Astrocyte (in vitro differentiated cells and primary cell): ENCODE results near the gene EPC2. TPM values are rescaled to one million over a fixed set of nuclear protein-coding genes. Genes with fewer than 3 reads are reported as not detected.

Experiments used
- DNase-seq: peaks from one replicate; pipeline ENCODE4 v3.0.0-alpha.2; 2010; ENCODE audit warnings: low read depth
- FAIRE-seq: peaks from 2 replicates; lab custom pipeline; 2011; peaks lifted over from hg19 to GRCh38; lab: Jason Lieb, UNC
- H2AFZ ChIP-seq: 2 replicates; pipeline ENCODE4 v1.6.0; 2012; ENCODE audit warnings: low read depth, low read length, inconsistent platforms
- H3K27ac ChIP-seq: 2 replicates; pipeline ENCODE4 v1.5.1; 2011; ENCODE audit warnings: low read depth, low read length, inconsistent platforms
- H3K27me3 ChIP-seq: 2 replicates; pipeline ENCODE4 v1.6.0; 2011; ENCODE audit warnings: low read length, inconsistent platforms; ENCODE audit not compliant: insufficient read depth
- H3K36me3 ChIP-seq: 2 replicates; pipeline ENCODE4 v1.5.1; 2011; ENCODE audit warnings: low read length, inconsistent platforms; ENCODE audit not compliant: insufficient read depth
- H3K4me1 ChIP-seq: 2 replicates; pipeline ENCODE4 v1.5.1; 2011; ENCODE audit warnings: low read length, inconsistent platforms; ENCODE audit not compliant: insufficient read depth
- H3K4me2 ChIP-seq: 2 replicates; pipeline ENCODE4 v1.6.0; 2012; ENCODE audit warnings: low read length, inconsistent platforms
- H3K4me3 ChIP-seq: 2 replicates; pipeline ENCODE4 v1.5.1; 2011; ENCODE audit warnings: low read depth, mild to moderate bottlenecking, low read length, inconsistent platforms; ENCODE audit not compliant: insufficient read depth
- H3K79me2 ChIP-seq: 2 replicates; pipeline ENCODE4 v1.6.0; 2012; ENCODE audit warnings: mild to moderate bottlenecking, low read length, inconsistent platforms; ENCODE audit not compliant: insufficient read depth
- H3K9ac ChIP-seq: 2 replicates; pipeline ENCODE4 v1.6.0; 2012; ENCODE audit warnings: mild to moderate bottlenecking, low read length, inconsistent platforms
- H3K9me3 ChIP-seq: 2 replicates; pipeline ENCODE4 v1.5.1; 2012; ENCODE audit warnings: low read depth, mild to moderate bottlenecking, low read length, inconsistent platforms; ENCODE audit not compliant: insufficient read depth
- H4K20me1 ChIP-seq: 2 replicates; pipeline ENCODE4 v1.6.0; 2012; ENCODE audit warnings: low read length, inconsistent platforms; ENCODE audit not compliant: insufficient read depth
- H3K27ac Mint-ChIP-seq: one replicate; pipeline ENCODE4 v1.8.0; 2021; ENCODE audit warnings: mild to moderate bottlenecking, mixed read lengths; ENCODE audit not compliant: unreplicated experiment
- H3K27me3 Mint-ChIP-seq: one replicate; pipeline ENCODE4 v1.8.0; 2021; ENCODE audit warnings: low read depth, mixed read lengths; ENCODE audit not compliant: unreplicated experiment
- H3K36me3 Mint-ChIP-seq: one replicate; pipeline ENCODE4 v1.8.0; 2021; ENCODE audit warnings: low read depth, mixed read lengths; ENCODE audit not compliant: unreplicated experiment
- H3K4me1 Mint-ChIP-seq: one replicate; pipeline ENCODE4 v1.8.0; 2021; ENCODE audit warnings: low read depth, mixed read lengths; ENCODE audit not compliant: unreplicated experiment
- H3K4me3 Mint-ChIP-seq: one replicate; pipeline ENCODE4 v1.8.0; 2021; ENCODE audit warnings: mild to moderate bottlenecking, moderate library complexity, mixed read lengths; ENCODE audit not compliant: unreplicated experiment
- H3K9me3 Mint-ChIP-seq: one replicate; pipeline ENCODE4 v1.8.0; 2021; ENCODE audit warnings: mild to moderate bottlenecking, mixed read lengths; ENCODE audit not compliant: unreplicated experiment
- CTCF ChIP-seq: IDR thresholded peaks from 2 replicates; pipeline ENCODE4 v1.5.1; 2011; ENCODE audit warnings: low read depth, mild to moderate bottlenecking, inconsistent platforms, low read length, moderate library complexity; ENCODE audit not compliant: insufficient read depth
- EZH2 ChIP-seq: IDR thresholded peaks from 2 replicates; pipeline ENCODE4 v1.6.1; 2012; ENCODE audit warnings: mild to moderate bottlenecking, low read length, inconsistent platforms; ENCODE audit not compliant: insufficient read depth
- total RNA-seq: library from RNA; stranded (reverse); gene quantifications from 2 replicates; pipeline ENCODE4 v1.2.1, GENCODE V29; 2021

EPC2 gene
- total RNA-seq, 1 donor from 2014 or later: 24.8 TPM

- no peak overlapping the region for H3K9ac ChIP-seq
- no peak overlapping the region for H3K4me2 ChIP-seq
- H3K79me2 ChIP-seq: no peaks in the 10 kb centered on the region
- DNase-seq (no peak), FAIRE-seq (no peak)
- H3K9me3 ChIP-seq: no peaks in the 10 kb centered on the region
- no peak overlapping the region for H2AFZ ChIP-seq
- TF ChIP-seq EZH2: no peak
- TF ChIP-seq CTCF: no peak
- no peaks in the 10 kb centered on the region for H4K20me1 ChIP-seq
- Mint-ChIP-seq H3K36me3 (peaks cover 4% of the 10 kb centered on the region), H3K9me3 (peaks cover 4% of the 10 kb centered on the region), H3K4me3 (no peak overlapping the region), H3K27ac (no peak overlapping the region), H3K27me3 (peaks cover 2% of the 10 kb centered on the region), H3K4me1 (peaks cover 3% of the 10 kb centered on the region)
- no peak overlapping the region for H3K27ac ChIP-seq
- no peaks in the 10 kb centered on the region for H3K27me3 ChIP-seq
- no peaks in the 10 kb centered on the region for H3K4me1 ChIP-seq
- no peaks in the 10 kb centered on the region for H3K36me3 ChIP-seq
- no peak overlapping the region for H3K4me3 ChIP-seq
These were observed 182.2 kb downstream of the EPC2 start for GRCh38 chr2:148826791-148827190.

- FAIRE-seq: no peak
- H3K27ac ChIP-seq: no peak overlapping the region
- Mint-ChIP-seq H3K4me3 (no peak overlapping the region), H3K27ac (no peak overlapping the region), H3K36me3 (peaks cover 4% of the 10 kb centered on the region), H3K4me1 (peaks cover 3% of the 10 kb centered on the region), H3K9me3 (peaks cover 7% of the 10 kb centered on the region), H3K27me3 (peaks cover 10% of the 10 kb centered on the region)
- H3K9me3 ChIP-seq: no peaks in the 10 kb centered on the region
- TF ChIP-seq CTCF (no peak), EZH2 (no peak)
- no peaks in the 10 kb centered on the region for H4K20me1 ChIP-seq
- H3K36me3 ChIP-seq: no peaks in the 10 kb centered on the region
- H3K4me3 ChIP-seq: no peak overlapping the region
- H3K4me1 ChIP-seq: no peaks in the 10 kb centered on the region
- H3K9ac ChIP-seq: no peak overlapping the region
- H2AFZ ChIP-seq: no peak overlapping the region
- no peak overlapping the region for H3K4me2 ChIP-seq
- DNase-seq: no peak
- H3K79me2 ChIP-seq: no peaks in the 10 kb centered on the region
- H3K27me3 ChIP-seq: no peaks in the 10 kb centered on the region
These were observed 184.4 kb downstream of the EPC2 start for GRCh38 chr2:148828941-148829340.

DNA sequence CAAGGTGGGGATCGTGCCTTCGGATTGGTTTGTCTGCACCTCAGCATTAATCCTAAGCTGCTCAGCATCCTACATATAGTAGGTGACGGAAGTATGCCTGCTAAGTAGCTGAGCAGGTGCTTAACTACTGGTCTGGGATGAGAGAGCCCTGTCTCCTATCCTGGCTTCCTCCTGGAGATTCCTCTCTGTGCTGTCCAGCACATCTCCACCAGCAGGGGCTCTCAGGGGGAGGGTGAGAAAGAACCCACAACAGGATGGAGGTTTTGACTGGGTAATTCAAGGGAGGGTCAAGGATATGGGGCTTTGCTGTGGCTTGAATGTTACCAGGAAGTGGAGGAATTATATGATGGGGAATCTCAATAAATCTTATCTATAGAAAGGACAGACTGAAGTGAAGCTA is 185.1 kb downstream of the EPC2 start:
- H3K27me3 Mint-ChIP-seq: peaks cover 10% of the 10 kb centered on the region

More for the DNA sequence above, 185.1 kb downstream of the EPC2 start:
- Histone ChIP-seq H3K9ac (no peak overlapping the region), H3K27me3 (no peaks in the 10 kb centered on the region), H3K36me3 (no peaks in the 10 kb centered on the region), H3K4me2 (no peak overlapping the region), H3K4me1 (no peaks in the 10 kb centered on the region), H3K4me3 (no peak overlapping the region), H4K20me1 (no peaks in the 10 kb centered on the region), H3K9me3 (no peaks in the 10 kb centered on the region), H2AFZ (no peak overlapping the region), H3K27ac (no peak overlapping the region), H3K79me2 (no peaks in the 10 kb centered on the region)
- H3K9me3 Mint-ChIP-seq: peaks cover 7% of the 10 kb centered on the region
- no peak for TF ChIP-seq EZH2
- TF ChIP-seq CTCF: no peak
- peaks cover 3% of the 10 kb centered on the region for H3K4me1 Mint-ChIP-seq
- no peak overlapping the region for H3K27ac Mint-ChIP-seq
- no peak overlapping the region for H3K4me3 Mint-ChIP-seq
- FAIRE-seq: no peak
- H3K36me3 Mint-ChIP-seq: peaks cover 4% of the 10 kb centered on the region
- DNase-seq: no peak
